Heart left ventricle (tissue), 16 donors: ENCODE data around the gene DDRGK1. TPM values are rescaled to one million over a fixed set of nuclear protein-coding genes. Genes with fewer than 3 reads are reported as not detected.

Source experiments
- ATAC-seq, 4 donors: fragments of 200-7000 bp; cut with Tn5 transposase; one replicate each; pipeline ENCODE4 v1.9.1; 2020 to 2022; ENCODE audit warnings: moderate library complexity in 4 of 4, mild to moderate bottlenecking in 3 of 4, moderate number of reproducible peaks in 1 of 4
- DNase-seq, 5 donors: peaks; one replicate each; pipeline ENCODE4 v3.0.0-alpha.2; 2020
- H3K27ac ChIP-seq, 12 donors: fragments of 200-600 bp; sonication (generic) in 4 of 12; one replicate each; pipeline versions ENCODE4 v1.5.0 to v1.8.0; 2016 to 2022; ENCODE audit warnings: mild to moderate bottlenecking in 2 of 12
- H3K27me3 ChIP-seq, 9 donors: fragments of 200-600 bp; sonication (generic) in 2 of 9; one replicate each; pipeline versions ENCODE4 v1.5.1 to v1.8.0; 2016 to 2022; ENCODE audit warnings: mild to moderate bottlenecking in 3 of 9
- H3K36me3 ChIP-seq, 9 donors: fragments of 200-600 bp; sonication (generic) in 2 of 9; one replicate each; pipeline versions ENCODE4 v1.5.0 to v1.8.0; 2018 to 2022; ENCODE audit warnings: mild to moderate bottlenecking in 2 of 9
- H3K4me1 ChIP-seq, 12 donors: fragments of 200-600 bp; sonication (generic) in 4 of 12; one replicate each; pipeline versions ENCODE4 v1.5.0 to v1.8.0; 2016 to 2022; ENCODE audit warnings: mild to moderate bottlenecking in 3 of 12
- H3K4me3 ChIP-seq, 12 donors: fragments of 200-600 bp; sonication (generic) in 4 of 12; one replicate each; pipeline versions ENCODE4 v1.5.0 to v1.8.0; 2017 to 2022; ENCODE audit warnings: mild to moderate bottlenecking in 9 of 12, moderate library complexity in 4 of 12
- H3K9me3 ChIP-seq, 12 donors: fragments of 200-600 bp; sonication (generic) in 4 of 12; one replicate each; pipeline versions ENCODE4 v1.5.0 to v1.8.0; 2016 to 2022; ENCODE audit warnings: mild to moderate bottlenecking in 1 of 12
- POLR2A ChIP-seq, 2 donors: fragments of 450-650 bp; IDR thresholded peaks; one replicate each; pipeline ENCODE4 v1.6.1; 2017; ENCODE audit warnings: antibody characterized with exemption in 2 of 2, mild to moderate bottlenecking in 2 of 2, moderate library complexity in 2 of 2
- WGBS, 4 donors: extraction: QIAGEN DNeasy Blood & Tissue Kit in 2 of 4; methylation state at CpG; one replicate each; pipeline versions ENCODE4 v1.1.5 to v1.1.7; 2013 to 2018; 5-methylcytosine and 5-hydroxymethylcytosine counted together
- intact Hi-C, 10 donors: fragments of 100-400 bp; cut with DNase I; formaldehyde crosslinking; loops; one replicate each; pipeline versions ENCODE4 v1.11.1 to v1.14.2; 2022
- polyA plus RNA-seq, 2 donors: library from polyadenylated mRNA; stranded (reverse); fragments of 200-250 nt; gene quantifications; one replicate each; pipeline ENCODE4 v1.2.3, GENCODE V29; 2013
- total RNA-seq, 9 donors: library from RNA; depleted of rRNA in 2 of 9; stranded (reverse); fragments of >200 nt in 2 of 9; fragmentation: NEBNext Ultra II Directional in 3 of 9; extraction: Animal tissue kit (Norgen Biotek cat#: 25700) in 3 of 9; gene quantifications; one replicate each; pipeline versions ENCODE4 v1.1.0 to v1.2.4, GENCODE V29; 2016 to 2023
- TF ChIP-seq, protein P1 (sequence below), 12 donors: fragments of 200-600 bp; sonication (generic) in 4 of 12; IDR thresholded peaks; one replicate each; pipeline versions ENCODE4 v1.5.0 to v1.8.0; 2018 to 2022; ENCODE audit warnings: antibody characterized with exemption in 12 of 12, mild to moderate bottlenecking in 5 of 12
- donor health status: ischemic (EF 13 %, LVEDD 7.1; RV severe dilation, severe dysfunction).
- donor health status: healthy with polysubstance abuse.
- donor health status: DM: no; HTN: yes; CAD: no.
- donor health status: DM: no; HTN: no; CAD: no.
- donor health status: ischemic (EF 25% LVEDD 6.9; RV normal size, moderate dysfunction).
- donor health status: ischemic (EF 25% LVEDD 5.7; RV mildly dilated, moderate dysfunction).
- donor health status: healthy.
- donor health status: DM: yes; HTN: yes; CAD: no.
- donor health status: ischemic (EF 35%, LVEDD 5.7; RV mildly dilated, moderate dysfunction).
- donor health status: nonischemic (EF 11% LVEDD 7.7; RV severe dilation, severe dysfunction).
- donor health status: DM: yes; HTN: yes; CAD: no.
- donor health status: PGD.
- donor health status: ischemic (EF 29% LVEDD 5.4; RV normal size, mild dysfunction).
- donor health status: nonischemic (EF 23%, LVEDD 6.1; RV moderate dilation, normal function).

Gene DDRGK1
- total and polyA plus RNA-seq, 11 donors = 25.1 to 78.3 (median 35.5) TPM

DNA sequence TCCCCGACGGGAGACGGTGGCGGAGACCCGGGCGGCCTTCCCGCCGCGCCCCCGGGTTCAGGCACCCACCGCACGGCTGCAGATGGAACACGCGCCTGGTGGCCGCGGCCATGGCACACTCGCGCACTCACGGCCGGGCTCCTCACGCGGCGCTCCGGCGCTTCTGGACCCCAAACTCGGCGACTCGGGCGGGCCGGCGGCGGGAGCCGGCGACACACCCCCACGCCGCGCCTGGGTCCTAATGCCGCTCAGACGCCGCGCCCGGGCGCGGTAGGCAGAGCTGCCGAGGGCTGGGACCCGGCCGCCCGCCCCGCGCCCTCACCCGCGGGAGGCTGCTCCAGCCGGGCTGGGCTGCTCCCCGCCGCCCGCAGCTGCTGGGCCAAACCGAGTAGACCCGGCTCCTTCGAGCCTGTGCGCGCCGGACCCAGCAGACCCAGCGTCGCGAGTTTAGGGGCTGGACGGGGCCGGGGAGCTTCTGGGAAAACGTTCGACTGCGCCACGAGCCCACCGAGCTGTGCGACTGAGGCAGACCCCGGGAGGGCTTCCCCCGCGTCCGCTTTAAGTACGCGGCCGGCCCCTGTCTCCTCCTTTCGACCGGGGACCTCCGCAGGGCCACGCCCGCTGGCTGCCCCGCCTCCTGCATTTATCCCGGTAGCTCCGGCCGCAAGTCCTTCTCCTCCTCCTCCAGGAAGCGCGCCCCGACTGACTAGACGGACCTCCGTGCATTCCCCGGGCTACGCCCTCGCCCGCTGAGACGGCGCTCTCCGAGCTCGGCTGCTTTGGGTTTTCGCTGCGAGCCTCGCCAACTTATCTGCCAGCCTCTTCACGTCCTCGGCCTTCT, 34.8 kb upstream of the DDRGK1 start, which contains the start of gene SLC4A11:
Gene SLC4A11 (minus strand): TSS at position 165 of the 841 bp plus-strand sequence. CDS start 53 bp downstream, at position 112.
- peak within 1 kb of the TSS in 4 of 12 donors; percentile 8 to 38 (median 22) for H3K27ac ChIP-seq
- H3K27me3 ChIP-seq = peaks cover 5 to 54% (median 38%) of the 10 kb centered on the region in 9 donors
- ATAC-seq (peak in 3 of 4 donors; percentile 64 to 78 (median 66)), DNase-seq (peak; percentile 59 to 81 (median 63))
- H3K36me3 ChIP-seq = no peaks in the 10 kb centered on the region
- TF ChIP-seq, protein P1, sequence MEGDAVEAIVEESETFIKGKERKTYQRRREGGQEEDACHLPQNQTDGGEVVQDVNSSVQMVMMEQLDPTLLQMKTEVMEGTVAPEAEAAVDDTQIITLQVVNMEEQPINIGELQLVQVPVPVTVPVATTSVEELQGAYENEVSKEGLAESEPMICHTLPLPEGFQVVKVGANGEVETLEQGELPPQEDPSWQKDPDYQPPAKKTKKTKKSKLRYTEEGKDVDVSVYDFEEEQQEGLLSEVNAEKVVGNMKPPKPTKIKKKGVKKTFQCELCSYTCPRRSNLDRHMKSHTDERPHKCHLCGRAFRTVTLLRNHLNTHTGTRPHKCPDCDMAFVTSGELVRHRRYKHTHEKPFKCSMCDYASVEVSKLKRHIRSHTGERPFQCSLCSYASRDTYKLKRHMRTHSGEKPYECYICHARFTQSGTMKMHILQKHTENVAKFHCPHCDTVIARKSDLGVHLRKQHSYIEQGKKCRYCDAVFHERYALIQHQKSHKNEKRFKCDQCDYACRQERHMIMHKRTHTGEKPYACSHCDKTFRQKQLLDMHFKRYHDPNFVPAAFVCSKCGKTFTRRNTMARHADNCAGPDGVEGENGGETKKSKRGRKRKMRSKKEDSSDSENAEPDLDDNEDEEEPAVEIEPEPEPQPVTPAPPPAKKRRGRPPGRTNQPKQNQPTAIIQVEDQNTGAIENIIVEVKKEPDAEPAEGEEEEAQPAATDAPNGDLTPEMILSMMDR (IDR thresholded peaks at IDR 0.05) = no peak
- no peak for TF ChIP-seq POLR2A (IDR thresholded peaks at IDR 0.05)
- H3K9me3 ChIP-seq = no peaks in the 10 kb centered on the region
- WGBS, 4 donors = 1% methylated on average over 47 to 107 of the region's 107 CpGs
- peaks cover 0 to 29% (median 17%) of the 10 kb centered on the region in 12 donors for H3K4me1 ChIP-seq
- intact Hi-C loops = no loop called here
- peak within 1 kb of the TSS; percentile 50 to 86 (median 66) for H3K4me3 ChIP-seq

DNA sequence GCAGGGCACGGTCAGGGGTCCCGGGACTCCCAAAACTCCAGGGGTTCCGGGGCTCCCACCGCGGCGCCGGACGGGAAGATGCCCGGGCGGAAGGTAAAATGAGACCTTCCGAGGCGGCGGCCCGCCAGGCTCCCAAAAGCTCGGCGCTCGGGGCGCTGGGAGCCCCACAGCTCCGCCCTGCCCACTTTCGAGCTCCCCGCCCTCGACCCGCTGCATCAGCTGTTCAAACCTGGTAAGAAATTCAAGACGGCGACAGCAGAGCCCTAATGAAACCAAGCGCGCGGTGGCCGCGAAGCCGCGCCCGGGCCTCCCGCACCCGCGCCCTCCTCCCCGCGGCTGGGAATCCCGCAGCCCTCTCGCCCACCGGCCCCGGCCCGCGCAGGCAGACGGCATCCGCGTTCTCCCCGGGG, 34.1 kb upstream of the DDRGK1 start:
- no peak for DNase-seq
- TF ChIP-seq, protein P1 (IDR thresholded peaks at IDR 0.05) = no peak
- no peak for TF ChIP-seq POLR2A (IDR thresholded peaks at IDR 0.05)

DNA sequence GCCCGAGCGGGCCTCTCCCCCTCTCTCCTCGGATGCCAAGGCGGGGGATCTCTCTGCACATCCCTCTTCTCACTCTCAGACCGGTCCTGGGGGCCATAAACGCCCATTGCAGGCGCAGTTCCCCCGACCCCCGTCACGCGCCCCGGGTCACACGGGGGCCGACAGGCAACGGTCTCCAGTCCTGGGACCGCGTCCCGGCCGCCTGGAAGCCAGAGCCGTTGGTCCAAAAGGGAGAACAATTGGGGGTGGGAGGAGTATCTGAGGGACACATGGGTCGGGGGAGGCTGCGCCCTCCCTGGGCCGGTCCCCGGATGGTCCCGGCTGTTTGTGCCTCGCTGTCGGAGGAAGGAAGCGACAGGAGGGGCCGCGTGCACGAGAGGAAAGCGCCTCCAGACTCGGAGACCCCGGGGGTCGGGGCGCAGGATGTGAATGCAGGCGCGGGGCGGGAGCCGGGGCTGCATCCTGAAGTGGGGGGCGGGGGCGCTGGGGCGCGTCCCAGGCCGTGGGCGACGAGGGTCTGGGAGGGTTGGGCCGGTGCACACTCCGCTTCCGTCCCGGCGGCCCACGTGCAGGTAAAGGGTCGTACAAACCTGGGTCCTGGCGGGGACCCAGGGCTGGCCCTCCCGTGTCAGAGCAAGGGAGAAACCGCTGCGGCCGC, 33.6 kb upstream of the DDRGK1 start:
- TF ChIP-seq, protein P1 (IDR thresholded peaks at IDR 0.05) = no peak
- no peak for TF ChIP-seq POLR2A (IDR thresholded peaks at IDR 0.05)
- ATAC-seq (no peak), DNase-seq (no peak)
- Histone ChIP-seq H3K27ac (no peak overlapping the region), H3K4me3 (peak overlapping the region; percentile 50 to 86 (median 66)), H3K9me3 (no peaks in the 10 kb centered on the region), H3K36me3 (no peaks in the 10 kb centered on the region), H3K4me1 (peaks cover 0 to 29% (median 17%) of the 10 kb centered on the region in 12 donors), H3K27me3 (peaks cover 5 to 54% (median 38%) of the 10 kb centered on the region in 9 donors)
- intact Hi-C loops = no loop called here
- WGBS, 4 donors = 2 to 8% (median 4%) methylated on average over 25 to 59 of the region's 59 CpGs

More for the DNA sequence above, 34.1 kb upstream of the DDRGK1 start:
- Histone ChIP-seq H3K9me3 (no peaks in the 10 kb centered on the region), H3K36me3 (no peaks in the 10 kb centered on the region), H3K27ac (no peak overlapping the region), H3K27me3 (peaks cover 5 to 54% (median 38%) of the 10 kb centered on the region in 9 donors), H3K4me3 (peak overlapping the region; percentile 50 to 86 (median 66)), H3K4me1 (peaks cover 0 to 29% (median 17%) of the 10 kb centered on the region in 12 donors)
- WGBS, 4 donors = 0 to 1% (median 1%) methylated on average over 1 to 48 of the region's 48 CpGs
- ATAC-seq = no peak
- intact Hi-C loops = no loop called here
